Activated effector memory CD4-positive, alpha-beta T cell treated with Interleukin-2 at 50 U/mL for 16 hours (primary cell): ENCODE results near the gene JMJD1C.

Source experiments
- DNase-seq: peaks from one replicate; pipeline ENCODE4 v3.0.0-alpha.2; 2020

JMJD1C gene

GRCh38 chr10:63477927-63478326 lies 12.2 kb upstream of the JMJD1C start:
- no peak for DNase-seq

GRCh38 chr10:63474488-63474887 lies 8.7 kb upstream of the JMJD1C start:
- no peak for DNase-seq

- DNase-seq, result no peak
Observed at GRCh38 chr10:63470928-63471327, 5.2 kb upstream of the JMJD1C start.

- no peak for DNase-seq
Observed at GRCh38 chr10:63468947-63469346, 3.2 kb upstream of the JMJD1C start.

GRCh38 chr10:63467841-63468240 lies 2.1 kb upstream of the JMJD1C start:
- no peak for DNase-seq

GRCh38 chr10:63466144-63466935 lies 563 bp upstream of the JMJD1C start:
- no peak for DNase-seq

DNA sequence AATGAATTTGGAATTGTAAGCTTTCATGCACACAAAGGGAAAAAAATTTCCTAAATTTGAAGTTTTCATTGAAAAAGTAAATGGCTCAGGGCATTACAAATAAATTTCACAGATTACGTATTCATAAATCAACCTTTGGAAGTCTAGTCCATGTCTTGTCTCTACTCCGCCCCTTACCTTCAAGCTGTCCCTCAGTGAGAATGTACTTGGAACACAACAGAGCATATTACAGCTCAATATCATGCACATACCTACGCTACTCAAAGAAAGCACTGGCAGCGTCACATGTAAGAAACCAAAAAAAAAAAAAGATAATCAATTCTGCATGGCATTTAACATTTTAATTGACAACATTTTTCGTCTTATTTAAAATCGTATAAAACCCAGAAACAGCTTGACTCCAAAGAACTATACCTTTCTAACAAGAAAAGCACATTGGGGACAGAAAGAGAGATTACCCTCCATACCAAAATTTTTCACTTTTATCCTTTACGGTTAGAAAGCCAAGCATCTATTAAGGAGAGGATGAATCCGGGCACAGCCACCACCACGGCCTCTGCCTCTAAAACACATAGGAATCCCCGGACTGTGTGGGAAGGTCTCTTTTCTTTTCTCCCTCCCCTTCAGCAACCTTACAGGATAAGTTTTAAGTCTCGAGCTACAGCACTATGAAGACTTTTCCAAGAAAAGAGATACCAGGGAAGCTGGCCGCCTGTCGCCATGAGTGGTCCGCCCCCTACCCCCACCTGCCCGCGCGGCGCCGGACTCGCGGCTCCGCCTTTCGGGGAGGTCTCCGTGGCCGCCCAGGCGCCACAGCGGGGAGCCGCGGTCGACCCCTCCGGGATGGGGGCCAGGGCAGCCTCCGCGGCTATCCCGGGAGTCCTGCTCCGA lies 1.1 kb downstream of the JMJD1C start:
- no peak for DNase-seq

- DNase-seq, result no peak
Observed at GRCh38 chr10:63462442-63462841, 3.3 kb downstream of the JMJD1C start.

DNA sequence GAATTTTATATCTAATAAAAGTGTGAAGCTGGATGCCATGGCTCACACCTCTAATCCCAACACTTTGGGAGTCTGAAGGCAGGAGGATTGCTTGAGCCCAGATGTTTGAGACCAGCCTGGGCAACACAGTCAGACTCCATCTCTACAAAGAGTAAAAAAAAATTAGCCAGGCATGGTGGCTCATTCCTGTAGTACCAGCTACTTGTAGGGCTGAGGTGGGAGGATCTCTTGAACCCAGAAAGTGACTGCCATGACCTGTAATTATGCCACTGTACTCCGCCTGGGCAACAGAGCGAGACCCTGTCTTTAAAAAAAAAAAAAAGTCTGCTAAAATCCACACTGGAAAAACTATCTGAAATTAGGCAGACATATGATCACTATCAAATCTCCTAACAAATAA lies 7.6 kb downstream of the JMJD1C start:
- DNase-seq, result no peak

DNA sequence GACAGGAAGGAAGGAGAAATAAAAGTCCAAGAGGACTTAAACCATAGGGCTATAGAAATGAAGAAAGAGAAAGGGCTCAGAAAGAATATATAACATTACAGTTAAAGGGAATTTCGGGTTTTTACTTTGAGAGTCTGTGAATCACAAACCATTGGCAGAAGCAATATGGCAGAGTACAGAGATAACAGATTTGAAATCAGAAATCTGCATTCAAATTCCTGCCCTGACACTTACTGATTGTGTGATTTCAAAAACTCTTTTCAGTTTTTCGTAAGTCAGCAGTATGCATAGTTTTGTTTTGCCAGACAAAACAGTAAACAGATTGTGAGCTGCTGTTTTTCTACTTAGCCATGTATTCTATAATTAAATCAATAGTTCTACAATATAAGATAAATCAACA lies 8.2 kb downstream of the JMJD1C start:
- no peak for DNase-seq

- DNase-seq, result no peak
Observed at GRCh38 chr10:63456437-63457210, 9.2 kb downstream of the JMJD1C start.

- DNase-seq, result no peak
Observed at GRCh38 chr10:63455507-63455906, 10.3 kb downstream of the JMJD1C start.

- no peak for DNase-seq
Observed at GRCh38 chr10:63454631-63455030, 11.1 kb downstream of the JMJD1C start.

- no peak for DNase-seq
Observed at GRCh38 chr10:63452524-63452923, 13.3 kb downstream of the JMJD1C start.

DNA sequence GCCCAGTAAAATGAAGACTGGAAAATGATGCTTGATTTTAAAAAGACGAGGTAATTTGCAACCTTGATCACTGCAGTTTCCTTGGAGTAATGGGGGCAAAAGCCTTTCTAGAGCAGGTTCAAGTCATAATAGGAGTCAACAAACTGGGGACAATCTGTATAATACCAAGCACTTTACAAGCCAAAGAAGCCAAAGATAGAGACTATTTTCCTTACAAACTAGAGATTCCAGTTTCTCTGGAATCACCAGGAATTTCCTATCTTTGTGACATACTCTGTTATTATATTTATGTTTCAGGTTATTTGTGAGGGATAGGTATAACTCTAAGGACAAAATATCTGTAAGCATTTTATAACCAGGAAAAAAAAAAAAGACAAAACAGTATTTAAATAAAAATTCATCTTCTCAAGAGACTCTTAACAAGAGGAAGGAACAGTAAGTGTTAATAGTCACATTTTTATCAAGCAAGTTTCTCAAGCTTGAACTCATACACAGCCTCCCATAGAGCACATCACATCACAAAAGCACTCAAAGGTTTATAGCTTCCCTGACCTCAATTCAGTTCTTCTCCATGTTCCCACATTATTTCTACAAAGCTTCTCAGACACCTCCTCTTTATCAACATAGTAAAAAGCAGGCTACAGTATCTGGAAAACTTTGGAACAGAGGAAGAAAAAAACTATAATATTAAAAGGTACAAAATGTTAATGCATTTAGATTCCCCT lies 18.9 kb downstream of the JMJD1C start:
- DNase-seq, result no peak

GRCh38 chr10:63441404-63441803 lies 24.4 kb downstream of the JMJD1C start:
- DNase-seq, result no peak

DNA sequence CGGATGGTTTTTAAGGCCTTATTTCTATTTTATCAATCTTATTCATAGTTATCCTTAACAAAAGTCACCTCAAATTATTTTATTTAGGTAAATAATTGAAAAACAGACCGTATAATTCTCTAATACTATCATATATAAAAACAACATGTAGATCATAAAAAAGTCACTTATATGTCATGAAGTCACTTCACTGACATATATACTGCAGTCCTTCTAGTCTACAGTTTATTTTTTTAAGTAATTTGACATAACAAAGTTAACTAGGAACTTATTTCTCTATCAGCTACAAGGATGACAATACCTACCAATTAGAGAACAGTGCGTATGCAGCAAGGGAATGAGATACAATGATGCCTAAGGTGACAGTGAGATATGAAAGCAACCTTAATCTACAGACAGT lies 26.2 kb downstream of the JMJD1C start:
- DNase-seq, result no peak

DNA sequence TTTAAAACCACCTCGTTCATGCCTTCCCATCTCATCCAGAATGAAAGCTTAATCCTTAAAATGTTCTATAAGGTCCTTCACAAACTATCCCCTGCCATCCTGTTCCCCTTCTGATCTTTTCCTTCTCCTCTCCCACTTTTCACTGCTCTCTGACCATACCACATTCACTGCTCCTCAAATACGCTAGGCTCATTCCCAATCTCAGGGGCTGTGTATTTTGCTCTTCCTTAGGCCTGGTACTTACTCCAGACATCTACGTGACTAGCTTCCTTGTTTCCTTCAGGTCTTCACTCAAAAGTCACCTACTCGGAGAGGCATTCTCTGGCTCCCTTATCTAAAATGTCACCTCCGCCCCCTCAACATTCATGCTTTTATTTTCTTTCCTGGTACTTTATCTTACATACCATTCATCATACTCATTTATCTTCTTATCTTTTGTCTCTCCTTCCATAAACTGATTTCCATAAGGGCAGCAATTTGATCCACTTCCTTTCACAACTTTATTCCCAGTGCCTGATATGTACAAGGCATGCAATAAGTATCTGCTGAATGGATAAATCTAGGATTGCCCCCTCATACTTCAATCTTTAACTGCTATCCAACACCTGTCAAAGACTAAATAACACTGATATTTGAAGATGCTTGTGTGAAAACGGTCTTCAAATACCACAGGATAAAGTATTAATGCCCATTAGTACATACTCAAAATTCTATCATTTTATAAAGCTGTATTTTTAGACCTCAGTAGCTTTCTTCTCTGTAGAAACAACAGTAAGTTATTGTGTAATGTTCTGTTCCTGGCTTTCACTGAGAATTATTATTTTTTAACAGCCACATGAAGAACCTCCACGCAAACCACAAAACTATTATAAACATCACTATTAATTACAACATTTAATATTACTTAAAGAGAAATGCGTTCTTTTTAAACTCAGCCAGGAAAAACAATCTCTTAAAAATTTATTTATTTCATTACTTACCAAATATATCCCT lies 27.0 kb downstream of the JMJD1C start:
- no peak for DNase-seq

GRCh38 chr10:63437116-63437949 lies 28.4 kb downstream of the JMJD1C start:
- no peak for DNase-seq

DNA sequence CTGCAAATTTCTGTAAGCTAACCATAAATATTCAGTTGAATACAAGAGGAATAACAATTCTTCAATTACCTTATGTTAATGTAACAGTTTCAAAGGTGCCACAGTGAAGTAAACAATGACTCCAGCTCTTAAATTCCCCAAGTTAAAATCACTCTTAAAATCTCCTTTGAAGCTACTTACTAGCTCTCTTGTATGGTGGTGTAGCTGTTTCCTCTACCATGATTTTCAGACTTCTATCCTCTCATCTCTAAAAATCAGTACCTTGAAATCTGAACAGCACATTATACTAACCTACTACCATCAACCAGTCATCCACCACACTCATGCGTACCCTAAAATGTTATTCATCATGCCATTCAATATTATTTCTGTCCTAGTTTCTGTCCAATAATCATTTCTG lies 29.6 kb downstream of the JMJD1C start:
- DNase-seq, result no peak
